Measurements from ENCODE around the gene ERVH48-1.
"Not testable (repeated sequence)": the region's sequence is repeated elsewhere in the genome, so short reads cannot be mapped to it uniquely, and the experiment has no call there.

ERVH48-1 gene

DNA sequence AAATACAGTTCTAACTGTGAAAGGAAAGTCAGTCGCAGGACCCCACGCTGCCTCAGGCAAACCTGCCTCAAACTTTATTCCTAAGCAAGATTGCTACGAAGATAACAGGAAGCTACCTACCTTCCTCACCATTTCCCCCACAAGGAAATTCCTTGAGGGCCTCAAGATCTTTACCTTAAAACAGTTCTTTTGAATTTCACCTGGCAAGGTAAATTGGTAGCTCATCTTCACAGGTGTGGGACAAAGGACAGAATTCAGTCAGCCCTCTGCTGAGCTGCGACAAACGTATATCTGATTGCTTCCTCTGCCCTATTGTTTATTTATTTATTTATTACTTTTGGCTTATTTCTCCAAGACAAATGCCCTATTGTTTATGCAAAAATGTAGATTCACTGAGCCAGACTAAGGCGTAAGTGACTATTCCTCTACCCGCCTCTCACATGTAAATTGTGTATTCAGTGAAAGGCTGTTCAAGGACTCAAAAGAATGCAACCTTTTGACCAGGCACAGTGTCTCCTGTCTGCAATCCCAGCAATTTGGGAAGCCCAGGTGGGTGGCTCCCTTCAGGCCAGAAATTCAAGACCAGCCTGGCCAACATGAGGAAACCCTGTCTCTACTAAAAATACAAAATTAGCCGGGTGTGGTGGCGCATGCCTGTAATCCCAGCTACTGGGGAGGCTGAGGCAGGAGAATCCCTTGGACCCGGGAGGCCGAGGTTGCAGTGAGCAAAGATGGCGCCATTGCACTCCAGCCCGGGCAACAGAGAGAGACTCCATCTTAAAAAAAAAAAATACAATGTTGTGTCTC is 31.6 kb upstream of the ERVH48-1 start:
- Mint-ChIP-seq H3K27me3 (ENCODE audit: low read depth) (no peaks in the 10 kb centered on the region), H3K4me3 (no peak overlapping the region), H3K9me3 (no peaks in the 10 kb centered on the region), H3K27ac (no peak overlapping the region), H3K36me3 (ENCODE audit: low read depth) (no peaks in the 10 kb centered on the region), H3K4me1 (ENCODE audit: low read depth) (no peaks in the 10 kb centered on the region)

- not testable (repeated sequence) for H3K36me3 Mint-ChIP-seq (ENCODE audit: low read depth); H3K4me3 Mint-ChIP-seq; H3K4me1 Mint-ChIP-seq (ENCODE audit: low read depth); H3K9me3 Mint-ChIP-seq; H3K27ac Mint-ChIP-seq
- H3K27me3 Mint-ChIP-seq (ENCODE audit: low read depth): peaks cover 22% of the 10 kb centered on the region
Observed at GRCh38 chr21:42951193-42951592, 25.8 kb upstream of the ERVH48-1 start.

DNA sequence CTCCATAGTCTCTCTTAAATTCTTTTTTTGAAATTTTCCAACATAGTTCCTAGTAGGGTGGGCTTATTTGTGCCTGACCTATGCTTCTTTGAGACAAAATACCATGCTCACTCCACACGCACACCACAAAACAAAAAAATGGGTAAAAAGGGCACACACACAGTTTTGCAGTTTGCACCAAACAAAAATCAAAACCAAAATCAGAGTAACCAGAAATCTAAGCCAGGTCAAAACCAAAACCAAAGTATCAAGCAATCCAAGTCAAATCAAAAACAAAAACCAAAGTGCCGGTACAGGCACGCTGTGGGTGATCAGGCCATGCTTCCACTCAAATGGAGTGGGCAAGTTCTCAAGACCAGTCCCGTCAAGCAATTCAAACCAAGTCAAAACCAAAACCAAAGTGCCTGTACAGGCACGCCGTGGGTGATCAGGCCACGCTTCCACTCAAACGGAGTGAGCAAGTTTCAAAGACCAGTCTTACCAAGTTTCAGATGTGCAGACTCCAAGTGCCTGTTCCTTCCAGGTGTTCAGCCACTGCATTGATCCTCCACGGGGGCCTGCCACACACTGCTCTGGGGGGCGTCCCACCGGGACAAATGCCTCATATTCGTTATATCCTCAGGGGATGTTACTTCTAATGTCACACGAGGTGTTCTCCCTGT is 23.8 kb upstream of the ERVH48-1 start:
- not testable (repeated sequence) for H3K4me1 Mint-ChIP-seq (ENCODE audit: low read depth); H3K4me3 Mint-ChIP-seq; H3K27ac Mint-ChIP-seq; H3K36me3 Mint-ChIP-seq (ENCODE audit: low read depth); H3K9me3 Mint-ChIP-seq
- peaks cover 22% of the 10 kb centered on the region for H3K27me3 Mint-ChIP-seq (ENCODE audit: low read depth)

- Mint-ChIP-seq H3K9me3 (no peaks in the 10 kb centered on the region), H3K4me1 (ENCODE audit: low read depth) (no peaks in the 10 kb centered on the region), H3K36me3 (ENCODE audit: low read depth) (no peaks in the 10 kb centered on the region), H3K27ac (no peak overlapping the region), H3K4me3 (no peak overlapping the region), H3K27me3 (ENCODE audit: low read depth) (peaks cover 7% of the 10 kb centered on the region)
Observed at GRCh38 chr21:42942244-42942643, 16.8 kb upstream of the ERVH48-1 start.

GRCh38 chr21:42941696-42942085 is 16.3 kb upstream of the ERVH48-1 start:
- H3K27me3 Mint-ChIP-seq (ENCODE audit: low read depth): peaks cover 2% of the 10 kb centered on the region
- H3K4me1 Mint-ChIP-seq (ENCODE audit: low read depth): no peaks in the 10 kb centered on the region
- H3K27ac Mint-ChIP-seq: no peak overlapping the region
- H3K36me3 Mint-ChIP-seq (ENCODE audit: low read depth): no peaks in the 10 kb centered on the region
- H3K4me3 Mint-ChIP-seq: no peak overlapping the region
- H3K9me3 Mint-ChIP-seq: no peaks in the 10 kb centered on the region

DNA sequence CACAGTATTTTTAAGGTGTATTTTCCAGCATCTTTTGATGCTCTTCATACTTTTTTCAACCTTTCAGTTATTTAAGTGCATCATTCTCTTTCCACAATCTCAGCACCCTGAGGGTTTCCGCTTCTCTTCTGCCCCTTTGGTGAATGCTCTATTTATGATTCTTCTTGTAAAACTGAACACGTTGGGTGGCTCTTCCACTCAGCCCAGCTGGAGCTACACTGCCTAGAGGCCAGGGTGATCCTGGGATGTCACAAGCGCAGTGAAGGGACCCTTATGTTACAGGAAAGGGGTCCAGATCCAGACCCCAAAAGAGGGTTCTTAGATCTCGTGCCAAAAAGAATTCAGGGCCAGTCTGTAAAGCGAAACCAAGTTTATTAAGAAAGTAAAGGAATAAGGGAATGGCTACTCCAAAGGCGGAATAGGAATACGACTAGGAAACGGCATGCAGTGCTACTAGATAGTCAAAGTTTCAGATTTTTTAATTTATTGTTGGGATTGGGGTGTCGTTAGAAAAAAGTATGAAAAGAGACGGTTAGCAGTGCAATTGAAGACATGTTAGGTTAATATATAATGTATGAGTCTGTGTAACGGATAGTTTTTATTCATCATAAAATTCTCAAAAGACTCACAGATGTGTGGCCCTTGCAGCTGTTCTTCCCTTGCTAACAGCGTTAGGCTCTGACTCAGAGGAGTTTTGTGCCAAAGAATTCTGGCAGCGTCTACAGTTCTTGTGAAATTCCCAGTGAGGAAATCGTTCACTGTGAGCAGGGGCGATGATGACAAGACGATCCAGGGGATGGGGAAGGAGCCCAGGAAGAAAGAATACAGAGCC is 14.4 kb upstream of the ERVH48-1 start:
- Mint-ChIP-seq H3K27me3 (ENCODE audit: low read depth) (no peaks in the 10 kb centered on the region), H3K4me1 (ENCODE audit: low read depth) (no peaks in the 10 kb centered on the region), H3K27ac (no peak overlapping the region), H3K4me3 (no peak overlapping the region), H3K9me3 (no peaks in the 10 kb centered on the region), H3K36me3 (ENCODE audit: low read depth) (no peaks in the 10 kb centered on the region)

DNA sequence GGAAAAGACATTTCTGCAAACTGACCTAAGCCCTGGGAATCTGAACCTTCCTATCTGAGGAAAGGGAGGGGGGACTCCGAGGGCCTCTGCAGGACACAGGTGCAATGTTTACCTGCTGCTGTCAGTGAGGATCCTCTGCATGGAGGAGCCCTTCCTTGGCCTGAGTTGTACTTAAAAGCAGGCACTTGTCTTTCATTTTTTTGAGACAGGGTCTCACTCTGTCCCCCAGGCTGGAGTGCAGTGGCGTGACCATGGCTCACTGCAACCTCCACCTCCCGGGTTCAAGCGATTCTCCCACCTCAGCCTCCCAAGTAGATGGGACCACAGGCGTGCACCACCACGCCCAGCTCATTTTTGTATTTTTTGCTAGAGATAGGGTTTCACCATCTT is 13.2 kb upstream of the ERVH48-1 start:
- H3K9me3 Mint-ChIP-seq; H3K36me3 Mint-ChIP-seq (ENCODE audit: low read depth); H3K27ac Mint-ChIP-seq; H3K27me3 Mint-ChIP-seq (ENCODE audit: low read depth); H3K4me1 Mint-ChIP-seq (ENCODE audit: low read depth); H3K4me3 Mint-ChIP-seq: not testable (repeated sequence)

DNA sequence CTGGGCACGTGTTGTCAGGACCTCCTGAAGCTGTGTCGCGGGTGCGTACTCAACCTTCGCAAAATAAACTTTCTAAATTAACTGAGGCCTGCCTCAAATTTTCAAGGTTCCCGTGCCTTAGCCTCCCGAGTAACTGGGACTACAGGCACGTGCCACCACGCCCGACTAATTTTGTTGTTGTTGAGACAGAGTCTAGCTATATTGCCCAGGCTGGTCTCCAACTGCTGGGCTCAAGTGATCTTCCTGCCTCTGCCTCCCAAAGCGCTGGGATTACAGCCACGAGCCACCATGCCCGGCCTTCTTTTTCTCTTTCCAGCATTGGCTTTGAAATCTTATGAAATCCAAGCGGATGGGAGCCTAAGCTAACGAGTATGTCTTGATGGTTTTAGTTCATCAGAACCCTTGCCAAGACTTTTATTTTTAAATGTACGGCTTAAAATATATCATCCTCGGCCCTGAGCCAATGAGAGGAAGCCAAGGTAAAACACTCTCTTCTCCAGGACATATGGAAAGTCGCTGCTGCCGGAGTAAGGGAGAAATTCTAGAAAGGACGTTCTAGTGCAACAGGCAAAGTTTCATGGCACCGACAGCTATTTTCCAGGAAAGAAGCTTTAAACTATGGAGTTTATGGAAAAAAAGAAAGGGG is 12.7 kb upstream of the ERVH48-1 start:
- H3K36me3 Mint-ChIP-seq (ENCODE audit: low read depth): no peaks in the 10 kb centered on the region
- H3K27ac Mint-ChIP-seq: no peak overlapping the region
- no peaks in the 10 kb centered on the region for H3K27me3 Mint-ChIP-seq (ENCODE audit: low read depth)
- no peaks in the 10 kb centered on the region for H3K9me3 Mint-ChIP-seq
- no peaks in the 10 kb centered on the region for H3K4me1 Mint-ChIP-seq (ENCODE audit: low read depth)
- H3K4me3 Mint-ChIP-seq: no peak overlapping the region

GRCh38 chr21:42937034-42937940 is 11.9 kb upstream of the ERVH48-1 start:
- not testable (repeated sequence) for H3K27ac Mint-ChIP-seq; H3K36me3 Mint-ChIP-seq (ENCODE audit: low read depth); H3K27me3 Mint-ChIP-seq (ENCODE audit: low read depth); H3K9me3 Mint-ChIP-seq; H3K4me1 Mint-ChIP-seq (ENCODE audit: low read depth); H3K4me3 Mint-ChIP-seq

- H3K27me3 Mint-ChIP-seq (ENCODE audit: low read depth); H3K4me3 Mint-ChIP-seq; H3K4me1 Mint-ChIP-seq (ENCODE audit: low read depth); H3K9me3 Mint-ChIP-seq; H3K36me3 Mint-ChIP-seq (ENCODE audit: low read depth); H3K27ac Mint-ChIP-seq: not testable (repeated sequence)
Observed at GRCh38 chr21:42936360-42936759, 10.9 kb upstream of the ERVH48-1 start.

GRCh38 chr21:42933973-42934372 is 8.5 kb upstream of the ERVH48-1 start:
- not testable (repeated sequence) for H3K4me3 Mint-ChIP-seq; H3K27ac Mint-ChIP-seq; H3K27me3 Mint-ChIP-seq (ENCODE audit: low read depth); H3K4me1 Mint-ChIP-seq (ENCODE audit: low read depth); H3K36me3 Mint-ChIP-seq (ENCODE audit: low read depth); H3K9me3 Mint-ChIP-seq

GRCh38 chr21:42933137-42933970 is 7.9 kb upstream of the ERVH48-1 start:
- not testable (repeated sequence) for H3K36me3 Mint-ChIP-seq (ENCODE audit: low read depth); H3K4me3 Mint-ChIP-seq; H3K9me3 Mint-ChIP-seq

GRCh38 chr21:42932378-42933136 is 7.1 kb upstream of the ERVH48-1 start:
- H3K36me3 Mint-ChIP-seq (ENCODE audit: low read depth); H3K9me3 Mint-ChIP-seq; H3K4me1 Mint-ChIP-seq (ENCODE audit: low read depth); H3K27ac Mint-ChIP-seq; H3K4me3 Mint-ChIP-seq; H3K27me3 Mint-ChIP-seq (ENCODE audit: low read depth): not testable (repeated sequence)

More at GRCh38 chr21:42933137-42933970, 7.9 kb upstream of the ERVH48-1 start:
- H3K27me3 Mint-ChIP-seq (ENCODE audit: low read depth); H3K4me1 Mint-ChIP-seq (ENCODE audit: low read depth); H3K27ac Mint-ChIP-seq: not testable (repeated sequence)
